Activated T-helper 1 cell treated with anti-CD3 and anti-CD28 coated beads, Interleukin-2, amount 50 U/mL, for 16 hours (primary cell): ENCODE measurements around the gene CACNA2D3.
"Not testable (repeated sequence)": the region's sequence is repeated elsewhere in the genome, so short reads cannot be mapped to it uniquely, and the experiment has no call there.

ENCODE experiments used
- DNase-seq, 2 donors: peaks; one replicate each; pipeline ENCODE4 v3.0.0-alpha.2; 2020; ENCODE audit warnings: low read depth in 1 of 2, low spot score in 1 of 2

Gene CACNA2D3

DNA sequence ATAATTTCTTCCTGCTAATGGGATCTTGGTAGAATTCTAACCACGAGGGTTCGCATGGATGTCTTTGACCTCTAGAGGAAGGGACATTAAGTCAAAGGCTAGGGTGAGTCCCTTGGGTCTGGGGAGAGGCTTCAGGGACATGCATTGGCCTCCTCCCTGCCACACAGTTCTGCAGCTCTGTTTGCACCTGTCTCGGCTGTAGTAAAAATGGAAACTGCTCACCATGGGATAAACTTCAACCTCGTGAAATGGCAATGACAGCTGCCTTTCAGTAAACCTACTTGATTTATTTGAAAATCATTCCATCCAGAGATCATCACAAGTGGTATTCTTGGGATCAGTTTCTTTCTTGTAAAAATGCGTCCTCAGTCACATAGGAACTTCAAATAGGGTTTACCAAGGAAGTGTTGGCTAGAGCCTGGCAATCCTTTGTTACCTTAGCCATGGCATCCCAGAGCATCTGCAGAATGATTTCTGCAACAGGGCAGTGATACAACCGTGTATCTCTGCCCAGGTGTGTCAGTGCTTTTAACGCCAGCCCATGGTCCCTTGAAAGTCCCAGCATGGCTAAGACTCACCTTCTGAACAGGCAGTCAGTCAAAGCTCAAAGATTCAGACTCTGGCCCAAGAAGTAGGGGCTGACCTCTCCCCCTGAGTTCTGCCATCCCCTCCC is 819.5 kb downstream of the CACNA2D3 start:
- no peak for DNase-seq

DNA sequence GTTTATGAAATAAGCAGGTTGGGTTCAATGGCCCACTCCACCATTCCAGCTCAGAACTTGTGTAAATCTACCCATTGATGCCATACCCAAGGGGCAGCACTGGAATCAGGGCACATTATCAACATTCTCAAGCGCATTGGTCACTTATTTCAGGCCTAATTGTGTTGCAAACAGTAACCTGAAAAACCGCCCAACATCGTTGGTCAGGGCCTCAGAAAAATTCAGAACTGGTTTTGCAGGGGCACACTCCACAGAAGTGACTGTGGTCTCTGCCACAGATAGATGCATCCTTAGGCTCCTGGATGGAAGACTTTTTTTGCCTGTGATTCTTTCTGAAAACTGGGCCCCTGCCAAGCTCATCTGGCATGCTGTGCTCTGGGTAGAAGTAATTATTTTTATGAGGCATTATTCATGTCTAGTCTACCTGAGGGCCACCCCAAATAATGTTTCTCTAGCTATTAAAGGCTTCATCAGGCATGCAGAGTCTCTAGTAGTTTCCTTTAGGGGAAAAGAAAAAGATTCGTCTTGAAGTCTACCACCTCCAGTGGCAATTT is 827.2 kb downstream of the CACNA2D3 start:
- DNase-seq: no peak

DNA sequence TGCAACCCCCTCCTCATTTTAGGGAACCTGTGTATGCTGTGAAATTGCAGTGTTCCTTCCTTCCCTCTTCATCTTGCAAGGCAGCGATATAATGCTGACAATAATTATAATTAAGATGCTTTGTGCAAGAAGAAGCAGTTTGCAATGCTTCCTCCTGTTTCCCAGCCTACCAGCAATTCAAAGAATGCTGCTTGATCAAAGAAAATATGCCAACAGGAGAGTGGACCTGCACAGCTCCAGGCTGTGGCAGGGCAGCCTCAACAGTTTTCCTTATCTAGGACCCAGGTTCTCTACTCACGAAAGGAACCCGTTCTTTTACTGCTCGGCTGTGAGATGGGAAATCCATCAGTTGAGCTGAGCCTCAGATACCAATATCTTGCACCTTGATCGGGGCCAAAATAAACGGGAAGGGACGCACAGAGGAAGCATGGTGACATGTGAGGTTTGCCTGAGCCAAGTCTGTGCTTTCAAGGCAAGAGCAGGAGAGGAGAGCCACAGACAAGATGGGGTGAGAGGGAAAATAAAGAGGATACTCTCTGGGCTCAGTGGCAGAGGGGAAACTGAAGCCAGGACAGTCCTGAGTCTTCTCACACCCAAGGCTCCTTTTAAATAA is 828.1 kb downstream of the CACNA2D3 start:
- no peak for DNase-seq

DNA sequence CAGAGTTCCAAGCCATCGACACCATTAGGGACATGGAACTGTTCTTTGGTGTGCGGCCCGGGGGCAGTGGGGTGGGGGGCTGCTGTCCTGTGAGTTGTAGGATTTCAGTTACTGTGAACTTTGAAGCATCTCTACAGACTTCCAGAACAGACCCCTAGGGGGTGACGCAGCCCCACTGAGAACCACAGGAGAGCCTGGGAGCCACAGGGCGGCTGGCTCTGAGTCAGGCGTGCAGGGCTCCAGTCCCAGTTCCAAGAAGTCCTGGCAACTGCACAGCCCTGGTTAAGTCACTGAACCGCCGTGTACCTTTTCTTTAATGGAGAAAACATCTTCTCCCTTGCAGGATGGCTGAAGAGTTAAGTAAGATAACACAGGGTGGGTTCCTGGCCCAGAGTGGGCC is 829.1 kb downstream of the CACNA2D3 start:
- no peak for DNase-seq

DNA sequence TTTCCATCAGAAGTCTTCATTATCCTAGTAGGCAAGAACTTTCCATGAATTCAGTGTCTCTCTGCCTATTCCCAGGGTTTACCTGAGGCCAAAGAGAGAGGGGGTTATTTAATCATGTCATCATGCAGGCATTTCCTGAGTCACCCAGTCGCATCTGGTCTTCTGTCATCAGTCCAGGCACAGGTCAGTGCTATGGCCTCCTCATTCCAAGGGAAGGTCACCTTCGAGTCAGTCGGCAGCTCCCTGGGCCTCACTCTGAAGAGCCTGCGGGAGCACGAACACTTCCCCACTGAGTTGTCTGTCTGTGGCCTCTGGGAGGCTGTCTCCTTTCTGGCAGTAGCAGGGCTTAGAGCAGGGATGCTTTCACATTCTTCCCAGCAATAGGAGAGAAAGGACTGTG is 831.7 kb downstream of the CACNA2D3 start:
- DNase-seq: no peak

DNA sequence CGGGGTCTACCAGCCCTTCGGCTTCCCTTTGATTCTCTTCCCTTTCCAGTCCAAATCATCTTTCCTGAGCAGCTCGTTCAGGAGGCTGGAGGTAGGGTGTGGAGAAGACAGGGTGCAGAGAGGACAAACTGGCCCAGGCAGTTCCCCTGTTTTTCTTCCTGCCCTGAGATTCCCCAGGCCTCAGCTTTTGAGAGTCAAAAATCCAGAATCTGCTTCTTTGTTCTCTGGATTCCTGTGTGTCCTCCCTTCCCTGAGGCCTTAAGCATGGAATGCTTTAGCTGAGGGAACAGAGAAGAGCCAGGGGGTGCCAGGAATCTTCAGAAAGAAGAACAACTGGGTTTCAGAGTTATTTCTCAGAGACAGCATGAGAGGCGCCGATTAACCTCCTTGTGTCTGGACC is 832.2 kb downstream of the CACNA2D3 start:
- DNase-seq: no peak

DNA sequence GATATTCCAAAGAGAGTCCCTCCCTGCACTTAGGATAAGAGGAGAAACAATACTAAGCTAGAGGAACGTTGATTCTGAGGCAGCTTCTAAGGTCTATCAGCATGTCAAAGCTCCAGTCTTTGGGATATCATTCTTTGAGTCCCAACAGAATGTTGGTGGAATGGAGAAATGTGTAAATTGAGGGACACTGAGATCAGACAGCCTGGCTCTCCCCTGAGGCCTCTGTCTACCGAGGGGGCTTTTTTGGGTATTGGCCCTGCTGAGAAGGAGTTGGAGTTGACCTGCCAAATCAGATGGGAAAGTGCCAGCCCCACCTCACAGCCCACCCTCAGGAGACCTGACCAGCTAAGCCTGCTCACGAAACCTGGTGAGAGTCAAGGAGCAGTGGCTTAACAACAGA is 833.1 kb downstream of the CACNA2D3 start:
- DNase-seq: no peak

DNA sequence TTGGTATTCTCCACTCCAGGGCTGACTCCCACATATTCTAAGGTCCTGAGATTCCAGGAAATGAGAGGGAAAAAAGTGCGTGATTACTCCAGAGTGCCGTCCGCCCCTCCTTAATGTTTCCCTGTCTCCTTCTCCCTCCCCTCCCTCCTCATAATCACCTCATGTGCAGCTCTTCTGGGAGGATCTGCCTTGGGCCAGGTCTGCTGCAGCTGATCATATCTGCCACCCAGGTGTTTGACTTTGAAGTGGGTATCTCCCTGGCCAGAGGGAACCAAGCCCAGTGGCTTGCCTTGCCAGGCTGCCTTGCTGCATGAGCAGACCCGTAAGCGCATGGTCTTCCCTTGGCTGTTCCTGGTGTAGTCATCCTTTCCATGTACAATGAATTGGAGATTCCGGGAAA is 833.6 kb downstream of the CACNA2D3 start:
- no peak for DNase-seq

DNA sequence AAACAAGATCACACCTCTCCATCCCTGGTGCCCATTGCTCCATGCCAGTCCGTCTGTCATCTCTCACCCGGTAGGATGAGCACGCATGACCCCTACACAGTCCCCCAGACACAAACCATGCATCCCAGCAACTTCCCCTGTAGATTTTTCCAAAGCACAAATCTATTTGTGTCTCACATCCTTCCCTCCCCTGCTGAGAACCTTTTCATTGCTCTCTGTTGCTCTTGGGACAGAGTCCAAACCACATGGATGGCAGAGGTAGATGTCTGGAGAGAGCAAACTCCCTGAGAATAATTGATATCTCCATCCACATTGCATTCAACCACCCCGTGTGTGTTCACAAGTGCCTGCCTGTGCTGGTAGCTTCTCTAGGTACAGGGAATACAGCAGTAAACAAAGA is 835.4 kb downstream of the CACNA2D3 start:
- DNase-seq: no peak

DNA sequence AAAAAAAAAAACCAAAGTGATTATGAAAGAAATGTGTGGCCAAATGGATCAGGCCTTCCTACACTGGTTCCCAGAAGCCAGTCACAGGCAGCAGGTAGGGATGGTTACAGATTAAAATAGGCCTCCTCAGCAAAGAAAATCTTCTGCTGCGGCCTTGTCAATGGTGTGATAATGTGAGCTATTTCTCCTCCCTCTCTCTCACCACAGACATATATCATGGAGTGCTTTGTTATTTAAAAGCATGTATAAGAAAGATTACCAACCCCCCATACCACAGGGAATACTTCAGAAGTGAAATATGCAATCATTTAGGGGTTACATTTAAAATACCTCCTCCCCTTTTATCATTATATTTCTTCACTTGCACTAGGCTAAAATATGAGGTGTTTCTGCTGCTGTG is 837.7 kb downstream of the CACNA2D3 start:
- DNase-seq: no peak

DNA sequence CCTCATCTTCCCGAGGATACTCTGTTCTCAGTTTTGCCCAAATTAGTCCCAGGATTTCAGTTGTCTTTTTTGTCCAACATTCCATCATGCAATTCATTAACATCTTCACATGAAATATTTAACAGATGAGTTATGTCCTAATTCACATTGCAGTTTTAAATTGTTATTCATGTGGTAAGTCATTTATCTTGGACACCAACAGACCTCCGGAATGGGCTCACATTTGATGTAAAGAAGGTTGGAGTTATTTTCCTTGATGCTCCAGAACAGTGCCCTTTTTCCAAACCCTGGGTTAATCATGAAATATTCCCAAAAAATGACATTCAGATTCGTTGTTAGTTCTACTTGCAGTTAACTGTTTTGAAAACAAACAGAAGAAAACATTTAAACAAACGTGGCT is 838.3 kb downstream of the CACNA2D3 start:
- DNase-seq: no peak

DNA sequence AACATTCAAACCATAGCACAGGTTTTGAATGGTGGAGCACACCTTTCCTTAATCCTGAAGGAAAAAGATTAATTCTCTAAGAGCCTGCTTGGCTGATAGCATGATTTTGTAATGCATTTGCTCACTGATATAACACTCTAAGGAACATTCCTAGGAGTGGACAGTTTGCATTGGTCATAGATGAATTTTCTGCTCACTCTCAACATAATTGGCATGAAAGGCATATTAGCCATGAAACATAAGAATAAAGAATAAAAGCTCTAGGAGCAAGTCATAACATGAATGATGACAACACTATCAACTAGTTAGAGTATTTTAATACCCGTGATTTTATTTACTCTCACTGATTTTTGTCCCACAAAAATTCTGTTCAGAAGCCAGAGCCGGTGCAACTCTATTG is 839.8 kb downstream of the CACNA2D3 start:
- DNase-seq: no peak

DNA sequence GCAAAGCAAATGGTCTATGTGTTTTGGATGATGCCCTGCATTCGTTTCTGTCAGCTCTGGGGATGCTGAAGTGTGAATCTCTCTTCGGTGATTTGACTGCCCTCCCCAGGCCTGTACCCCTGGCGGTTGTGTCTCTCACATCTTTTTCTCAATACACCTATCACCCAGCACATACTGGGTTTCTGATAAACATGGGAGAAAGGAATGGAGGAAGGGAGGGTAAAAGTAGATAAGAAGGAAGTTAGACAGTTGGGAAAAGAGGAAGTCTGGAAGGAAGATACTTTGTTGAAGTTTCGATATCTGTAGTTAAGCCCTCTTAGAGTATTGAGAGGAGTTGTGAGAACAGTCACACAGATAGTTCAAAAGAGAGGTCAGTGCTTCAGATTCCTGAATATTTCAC is 841.3 kb downstream of the CACNA2D3 start:
- no peak for DNase-seq

DNA sequence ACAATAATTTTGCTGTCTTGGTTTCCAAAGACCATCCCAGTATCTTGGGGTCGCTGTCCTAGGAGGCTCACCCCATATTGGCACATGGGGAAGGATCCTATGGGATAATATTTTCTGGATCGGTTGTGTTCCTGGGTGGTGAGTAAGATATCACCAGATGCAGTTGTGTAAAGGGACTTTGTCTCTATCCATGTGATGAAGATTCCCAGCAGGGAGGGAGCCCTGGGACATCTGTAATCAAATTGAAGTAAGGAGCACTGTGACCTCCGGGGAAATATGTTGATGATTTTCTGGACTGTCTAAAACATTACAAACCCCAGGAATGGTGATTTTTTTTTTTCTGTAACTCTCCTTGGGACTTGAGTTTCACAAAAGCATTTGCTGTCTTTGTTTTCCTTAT is 841.7 kb downstream of the CACNA2D3 start:
- no peak for DNase-seq

DNA sequence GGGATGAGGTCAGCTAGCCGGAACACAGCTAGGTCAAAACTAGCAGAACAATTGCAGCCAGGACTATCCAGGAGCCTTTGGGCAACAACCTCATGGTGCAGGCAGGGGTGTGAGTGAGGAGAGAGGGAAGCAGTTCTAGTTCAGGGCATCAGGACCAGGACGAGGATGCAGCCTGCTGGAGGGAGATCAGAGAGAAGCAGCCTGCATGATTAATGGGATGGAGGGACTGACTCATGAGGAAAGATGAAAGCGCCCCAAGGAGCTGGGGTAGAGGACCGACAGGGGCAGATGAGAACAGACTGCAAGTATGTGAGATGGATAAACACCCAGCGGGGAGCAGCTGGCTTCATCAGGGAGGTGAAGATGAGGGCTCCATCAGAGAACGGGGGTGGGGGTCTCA is 843.4 kb downstream of the CACNA2D3 start:
- no peak for DNase-seq

DNA sequence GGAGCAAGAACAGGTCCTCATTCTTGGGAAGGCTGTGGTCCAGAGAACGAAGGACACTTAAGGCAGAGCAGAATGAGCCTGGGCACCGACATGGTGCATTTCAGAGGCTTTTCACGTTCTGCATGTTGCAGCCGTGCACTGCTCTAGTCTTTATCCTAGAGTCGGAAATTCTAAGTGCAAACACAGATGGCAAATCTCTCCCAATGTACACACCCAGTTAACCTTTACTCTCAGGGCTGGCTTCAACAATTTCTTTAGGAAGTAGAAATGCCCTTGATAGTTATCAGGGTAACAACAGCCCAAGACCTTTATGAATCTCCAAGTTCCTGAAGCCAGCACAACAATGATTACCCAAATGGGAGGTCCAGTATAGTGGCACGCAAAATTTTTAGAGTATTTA is 844.6 kb downstream of the CACNA2D3 start:
- DNase-seq: no peak

DNA sequence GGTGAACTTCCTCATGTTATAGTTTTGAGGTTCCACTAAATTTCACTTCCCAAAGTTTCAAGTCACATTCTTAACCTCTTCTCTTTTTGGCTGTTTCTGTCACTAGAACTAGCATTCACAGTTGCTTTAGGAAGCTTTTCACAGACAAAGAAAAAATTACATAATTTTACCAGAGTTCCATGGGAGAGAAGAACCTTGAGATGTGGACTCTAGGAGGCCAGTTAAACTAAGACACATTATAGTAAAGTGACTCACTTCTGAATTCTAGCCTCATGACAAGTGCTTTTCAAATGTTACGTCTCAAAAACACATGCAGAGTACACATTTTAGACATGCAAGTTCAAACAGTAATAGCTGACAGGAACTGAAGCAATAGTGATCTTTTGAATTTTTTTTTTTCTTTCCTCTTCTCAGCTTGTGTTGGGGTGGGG is 845.4 kb downstream of the CACNA2D3 start:
- DNase-seq: no peak

DNA sequence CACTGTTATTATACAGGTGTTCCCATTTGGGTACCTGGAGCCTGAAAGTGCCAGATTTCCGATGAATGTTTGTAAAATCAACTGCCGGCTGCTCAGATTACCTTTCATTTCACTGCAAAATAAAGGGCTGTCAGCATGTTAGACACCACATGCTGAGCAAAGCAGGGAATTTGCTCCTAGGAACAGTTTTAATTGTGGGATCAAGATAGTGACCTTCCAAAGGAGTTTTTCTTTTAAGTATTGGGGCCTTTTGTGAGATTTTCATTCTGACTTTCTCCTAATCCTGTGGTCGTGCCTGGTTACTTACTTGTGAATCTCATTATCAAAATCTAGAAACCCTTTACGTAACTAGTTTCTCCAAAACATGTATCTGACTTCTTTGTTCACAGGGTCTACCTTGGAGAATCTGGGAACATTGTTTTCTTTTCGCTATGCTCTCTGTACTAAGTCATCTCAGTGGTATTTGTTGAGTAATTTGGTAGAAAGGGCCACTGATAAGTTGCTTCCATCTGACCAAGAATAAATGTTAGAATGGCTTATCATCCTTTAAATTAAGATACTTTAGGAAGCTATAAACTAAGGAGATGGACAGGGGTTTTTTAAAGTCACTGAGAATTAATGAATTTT is 846.3 kb downstream of the CACNA2D3 start:
- no peak for DNase-seq

DNA sequence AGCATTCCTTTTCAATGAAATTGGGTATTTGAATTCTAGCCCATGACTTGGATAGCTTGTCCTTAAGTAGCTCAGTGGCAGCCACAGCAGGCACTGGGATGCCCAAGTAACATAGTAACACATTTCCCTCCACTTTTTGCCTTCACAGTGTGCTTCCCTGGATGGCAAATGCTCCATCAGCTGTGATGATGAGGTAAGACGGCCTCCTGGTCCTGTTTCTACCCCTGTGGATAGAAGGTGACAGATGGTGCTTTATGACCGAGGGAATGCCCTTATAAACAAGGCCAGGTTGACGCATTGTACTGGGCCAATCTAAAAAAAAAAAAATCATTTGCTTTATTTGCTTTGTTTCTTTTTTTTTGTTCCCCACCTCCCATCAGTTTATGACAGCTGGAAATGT is 847.3 kb downstream of the CACNA2D3 start:
- no peak for DNase-seq

DNA sequence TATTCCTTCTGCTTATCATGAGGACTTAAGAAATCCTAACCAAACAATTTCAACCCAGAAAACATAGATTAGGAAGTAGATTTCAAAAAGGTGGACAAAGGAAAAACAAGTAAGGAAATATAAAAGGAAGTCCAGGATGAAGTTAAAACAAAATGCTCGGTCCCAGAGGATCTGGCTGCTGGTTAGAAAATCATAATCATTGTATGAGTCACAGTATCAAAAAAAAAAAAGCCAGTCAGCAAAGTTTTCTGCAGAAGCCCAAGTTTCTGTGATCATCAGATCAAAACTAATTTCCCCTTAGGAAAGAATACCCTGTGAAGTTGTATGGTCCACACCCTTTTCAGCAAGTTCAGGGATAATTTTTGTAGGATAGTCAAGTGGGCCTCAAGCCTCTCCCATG is 848.5 kb downstream of the CACNA2D3 start:
- DNase-seq: no peak

DNA sequence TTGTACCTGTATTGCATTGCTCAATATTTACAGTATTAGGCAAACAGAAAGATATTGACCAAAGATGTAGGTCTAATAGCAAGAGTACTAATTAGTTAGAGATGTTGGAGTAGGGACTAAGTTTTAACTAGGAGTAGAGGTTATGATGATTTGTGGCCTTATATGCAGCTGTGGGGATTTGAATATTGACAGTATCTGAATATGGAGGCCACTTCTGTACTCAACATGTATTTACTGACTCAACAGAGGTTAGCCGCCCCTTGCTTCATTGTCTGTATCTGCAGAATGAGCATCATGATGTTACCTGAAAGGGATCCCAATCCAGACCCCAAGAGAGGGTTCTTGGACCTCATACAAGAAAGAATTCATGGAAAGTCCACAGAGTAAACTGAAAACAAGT is 855.1 kb downstream of the CACNA2D3 start:
- no peak for DNase-seq

DNA sequence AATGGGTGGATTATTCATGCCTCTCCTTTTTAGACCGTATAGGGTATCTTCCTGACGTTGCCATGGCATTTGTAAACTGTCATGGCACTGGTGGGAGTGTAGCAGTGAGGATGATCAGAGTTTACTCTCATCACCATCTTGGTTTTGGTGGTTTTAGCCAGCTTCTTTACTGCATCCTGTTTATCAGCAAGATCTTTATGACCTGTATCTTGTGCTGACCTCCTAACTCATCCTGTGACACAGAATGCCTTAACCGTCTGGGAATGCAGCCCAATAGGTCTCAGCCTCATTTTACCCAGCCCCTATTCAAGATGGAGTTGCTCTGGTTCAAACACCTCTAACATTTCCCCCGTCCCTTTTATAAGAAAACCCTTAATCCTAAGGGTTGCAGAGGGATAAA is 855.6 kb downstream of the CACNA2D3 start:
- DNase-seq: not testable (repeated sequence)

DNA sequence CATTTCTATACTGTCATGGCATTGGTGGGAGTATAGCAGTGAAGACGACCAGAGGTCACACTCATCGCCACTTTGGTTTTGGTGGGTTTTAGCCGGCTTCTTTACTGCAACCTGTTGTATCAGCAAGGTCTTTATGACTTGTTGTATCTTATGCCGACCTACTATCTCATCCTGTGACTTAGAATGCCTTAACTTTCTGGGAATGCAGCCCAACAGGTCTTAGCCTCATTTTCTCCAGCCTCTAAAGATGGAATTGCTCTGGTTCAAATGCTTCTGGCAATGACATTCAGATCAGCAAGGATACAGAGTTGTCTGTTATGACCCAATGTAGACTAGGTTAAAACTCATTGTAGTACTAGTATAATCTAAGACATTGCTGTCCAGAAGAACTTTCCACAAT is 860.5 kb downstream of the CACNA2D3 start:
- no peak for DNase-seq
